Adipocyte (in vitro differentiated cells): ENCODE measurements around the gene LMAN1L.

ENCODE experiments used
- DNase-seq: peaks from one replicate; pipeline ENCODE4 v3.0.0-alpha.2; 2015; ENCODE audit warnings: low read depth
- H3K27me3 ChIP-seq: replicated peaks from 2 replicates; pipeline ENCODE4 v1.7.0; 2013; ENCODE audit warnings: mild to moderate bottlenecking, low read length, moderate library complexity; ENCODE audit not compliant: control insufficient read depth, insufficient read depth
- H3K36me3 ChIP-seq: 2 replicates; pipeline ENCODE4 v1.7.0; 2013; ENCODE audit warnings: low read length, mild to moderate bottlenecking, moderate library complexity; ENCODE audit not compliant: control insufficient read depth, insufficient read depth, severe bottlenecking
- H3K4me1 ChIP-seq: 2 replicates; pipeline ENCODE4 v1.7.0; 2013; ENCODE audit warnings: mild to moderate bottlenecking, low read length, moderate library complexity; ENCODE audit not compliant: control insufficient read depth, insufficient read depth
- H3K4me3 ChIP-seq: 2 replicates; pipeline ENCODE4 v1.7.0; 2013; ENCODE audit warnings: mild to moderate bottlenecking, low read length, moderate library complexity
- H3K9ac ChIP-seq: 2 replicates; pipeline ENCODE4 v1.7.0; 2013; ENCODE audit warnings: mild to moderate bottlenecking, low read length, moderate library complexity
- H3K9me3 ChIP-seq: 2 replicates; pipeline ENCODE4 v1.7.0; 2013; ENCODE audit warnings: mild to moderate bottlenecking, low read length, moderate library complexity; ENCODE audit not compliant: control insufficient read depth

LMAN1L gene

DNA sequence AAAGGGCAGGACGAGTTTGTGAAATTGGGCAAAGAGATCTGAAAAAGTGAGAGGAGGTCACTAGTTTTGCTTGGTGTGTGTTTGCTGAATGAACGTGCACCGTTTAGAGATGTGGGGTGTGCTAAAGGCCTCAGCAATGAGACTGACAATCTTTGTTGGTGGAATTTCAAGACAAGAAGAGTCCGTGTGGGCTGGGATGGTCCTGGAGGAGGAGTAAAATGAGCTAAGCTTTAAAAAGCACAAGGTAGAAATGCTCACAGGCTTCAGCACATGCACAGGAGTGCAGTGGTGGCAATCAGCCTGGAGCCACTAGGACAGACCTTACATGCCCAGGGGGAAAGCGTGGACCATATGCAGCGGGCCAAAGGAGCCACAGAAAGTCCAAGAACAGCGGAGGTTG, 12.3 kb downstream of the LMAN1L start:
- H3K27me3 ChIP-seq, result peaks cover 59% of the 10 kb centered on the region
- no peak for DNase-seq
- no peaks in the 10 kb centered on the region for H3K36me3 ChIP-seq
- no peaks in the 10 kb centered on the region for H3K4me1 ChIP-seq
- no peak overlapping the region for H3K9ac ChIP-seq
- no peaks in the 10 kb centered on the region for H3K9me3 ChIP-seq
- no peak overlapping the region for H3K4me3 ChIP-seq

DNA sequence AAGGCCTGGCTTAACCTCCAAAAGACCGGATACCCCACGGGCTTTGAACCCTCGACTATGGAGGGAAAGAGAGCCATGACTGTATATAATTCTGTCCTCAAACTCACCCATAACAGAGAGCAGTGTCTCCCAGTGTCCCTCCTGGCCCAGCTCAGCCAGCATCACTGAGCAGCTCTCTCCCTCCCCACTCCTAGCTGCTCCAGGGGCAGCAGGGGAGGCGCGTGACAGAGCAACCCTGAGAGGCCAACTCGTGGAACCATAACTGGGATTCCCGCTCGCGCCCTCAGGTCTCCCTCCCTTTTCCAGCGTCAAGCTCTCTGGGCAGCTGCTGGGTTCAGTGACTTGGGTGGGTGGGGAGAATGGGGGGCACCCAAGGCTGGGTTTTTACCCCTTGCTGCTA, 13.2 kb downstream of the LMAN1L start:
- H3K27me3 ChIP-seq, result peaks cover 55% of the 10 kb centered on the region
- no peak for DNase-seq
- no peak overlapping the region for H3K4me3 ChIP-seq

GRCh38 chr15:74826364-74826819, 13.8 kb downstream of the LMAN1L start, which contains the start of gene CPLX3:
CPLX3 (plus strand) TSS chr15:74826627; CDS start chr15:74826704, 77 bp downstream.
- H3K9me3 ChIP-seq, result no peaks in the 10 kb centered on the region
- H3K27me3 ChIP-seq, result peaks cover 54% of the 10 kb centered on the region
- no peaks in the 10 kb centered on the region for H3K36me3 ChIP-seq
- no peak within 1 kb of the TSS for H3K9ac ChIP-seq
- no peaks in the 10 kb centered on the region for H3K4me1 ChIP-seq
- H3K4me3 ChIP-seq, result no peak within 1 kb of the TSS
- DNase-seq, result peak; percentile 50

More for the DNA sequence above, 13.2 kb downstream of the LMAN1L start:
- Histone ChIP-seq H3K9ac (no peak overlapping the region), H3K36me3 (no peaks in the 10 kb centered on the region), H3K9me3 (no peaks in the 10 kb centered on the region), H3K4me1 (no peaks in the 10 kb centered on the region)

DNA sequence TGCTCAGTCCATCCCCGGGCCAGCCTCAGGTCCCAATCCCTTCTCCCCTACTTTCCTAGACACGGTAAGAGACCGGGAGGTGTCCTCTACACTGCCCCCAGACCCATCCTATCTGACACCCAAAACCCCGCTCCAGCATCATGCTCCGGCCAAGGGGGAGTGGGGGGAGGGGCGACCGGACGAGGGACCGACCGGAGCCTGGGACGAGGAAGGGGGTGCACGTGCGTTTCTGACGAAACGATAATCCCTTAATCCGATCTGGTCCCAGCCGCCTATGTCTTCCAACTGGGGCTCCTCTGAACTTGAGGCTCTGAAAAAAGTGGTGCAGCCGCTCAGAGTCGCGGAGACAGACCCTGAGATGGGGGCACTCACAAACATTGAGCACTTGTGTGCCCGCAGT, 14.3 kb downstream of the LMAN1L start:
- peaks cover 54% of the 10 kb centered on the region for H3K27me3 ChIP-seq

DNA sequence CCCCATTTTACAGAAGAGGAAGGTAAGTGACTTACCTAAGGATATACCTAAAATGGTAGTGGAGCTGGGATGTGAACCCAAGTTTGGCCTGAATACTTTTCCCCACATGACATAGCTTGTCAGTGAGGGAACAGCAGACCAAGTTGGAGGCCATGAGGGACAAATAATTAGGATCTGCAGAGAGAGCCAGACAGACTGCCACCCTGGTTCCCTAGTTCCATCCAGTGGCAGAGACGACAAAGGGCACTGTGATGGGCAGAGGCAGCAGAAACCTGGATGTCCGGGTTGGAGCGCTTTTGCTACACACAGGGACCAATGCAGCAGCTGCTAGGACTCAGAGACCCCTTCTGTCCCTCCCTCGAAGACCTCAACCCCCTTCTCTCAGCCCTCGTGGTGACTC, 15.0 kb downstream of the LMAN1L start:
- peaks cover 50% of the 10 kb centered on the region for H3K27me3 ChIP-seq
- no peak overlapping the region for H3K9ac ChIP-seq
- H3K36me3 ChIP-seq, result no peaks in the 10 kb centered on the region
- no peaks in the 10 kb centered on the region for H3K4me1 ChIP-seq
- DNase-seq, result no peak
- H3K9me3 ChIP-seq, result no peaks in the 10 kb centered on the region
- no peak overlapping the region for H3K4me3 ChIP-seq

More for the DNA sequence above, 14.3 kb downstream of the LMAN1L start:
- H3K4me1 ChIP-seq, result no peaks in the 10 kb centered on the region
- no peaks in the 10 kb centered on the region for H3K9me3 ChIP-seq
- no peak overlapping the region for H3K9ac ChIP-seq
- no peak overlapping the region for H3K4me3 ChIP-seq
- no peaks in the 10 kb centered on the region for H3K36me3 ChIP-seq
- DNase-seq, result no peak

DNA sequence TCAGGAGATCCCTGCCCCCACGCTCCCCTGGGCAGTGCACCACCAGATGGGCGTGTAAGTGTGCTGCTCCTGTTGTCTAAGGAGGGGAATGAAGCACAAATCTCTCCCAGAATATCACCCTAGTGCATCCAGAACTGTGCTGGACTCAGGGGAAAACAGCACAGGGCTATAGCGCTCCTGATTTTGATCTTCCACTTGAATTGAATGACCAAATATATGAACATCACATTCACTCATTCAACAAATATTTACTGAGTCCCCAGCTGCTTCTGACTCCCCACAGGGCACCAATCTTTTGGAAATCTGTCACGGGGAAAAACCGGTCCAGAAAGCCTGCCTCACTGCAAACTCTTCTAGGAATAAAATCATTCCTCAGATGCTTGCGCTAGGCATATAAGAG, 16.2 kb downstream of the LMAN1L start:
- Histone ChIP-seq H3K36me3 (no peaks in the 10 kb centered on the region), H3K9me3 (no peaks in the 10 kb centered on the region), H3K4me3 (no peak overlapping the region), H3K9ac (no peak overlapping the region), H3K27me3 (peaks cover 40% of the 10 kb centered on the region), H3K4me1 (no peaks in the 10 kb centered on the region)
- DNase-seq, result no peak

- Histone ChIP-seq H3K36me3 (no peaks in the 10 kb centered on the region), H3K27me3 (peaks cover 34% of the 10 kb centered on the region), H3K4me1 (no peaks in the 10 kb centered on the region), H3K9ac (no peak overlapping the region), H3K9me3 (no peaks in the 10 kb centered on the region), H3K4me3 (no peak overlapping the region)
- no peak for DNase-seq
These were observed 16.9 kb downstream of the LMAN1L start for GRCh38 chr15:74829486-74829885.

DNA sequence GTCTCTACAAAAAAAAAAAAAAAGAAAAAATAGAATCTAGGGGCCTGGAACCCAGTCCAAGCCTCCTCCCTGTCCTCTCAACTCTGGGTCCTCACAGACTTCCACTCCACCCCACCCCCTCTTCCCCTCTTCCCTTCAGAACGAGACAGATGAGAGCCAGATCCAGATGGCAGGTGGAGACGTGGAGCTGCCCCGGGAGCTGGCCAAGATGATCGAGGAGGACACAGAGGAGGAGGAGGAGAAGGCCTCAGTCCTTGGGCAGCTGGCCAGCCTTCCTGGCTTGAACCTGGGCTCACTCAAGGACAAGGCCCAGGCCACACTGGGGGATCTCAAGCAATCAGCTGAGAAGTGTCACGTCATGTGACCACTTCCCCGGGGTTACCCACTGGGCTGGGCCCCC, 17.4 kb downstream of the LMAN1L start:
- peaks cover 29% of the 10 kb centered on the region for H3K27me3 ChIP-seq

GRCh38 chr15:74830868-74831267, 18.2 kb downstream of the LMAN1L start:
- Histone ChIP-seq H3K9me3 (no peaks in the 10 kb centered on the region), H3K4me3 (no peak overlapping the region), H3K9ac (no peak overlapping the region), H3K27me3 (peaks cover 21% of the 10 kb centered on the region), H3K4me1 (no peaks in the 10 kb centered on the region), H3K36me3 (no peaks in the 10 kb centered on the region)
- no peak for DNase-seq

More for the DNA sequence above, 17.4 kb downstream of the LMAN1L start:
- no peaks in the 10 kb centered on the region for H3K9me3 ChIP-seq
- H3K9ac ChIP-seq, result no peak overlapping the region
- H3K4me1 ChIP-seq, result no peaks in the 10 kb centered on the region
- H3K36me3 ChIP-seq, result no peaks in the 10 kb centered on the region
- H3K4me3 ChIP-seq, result no peak overlapping the region
- DNase-seq, result no peak

DNA sequence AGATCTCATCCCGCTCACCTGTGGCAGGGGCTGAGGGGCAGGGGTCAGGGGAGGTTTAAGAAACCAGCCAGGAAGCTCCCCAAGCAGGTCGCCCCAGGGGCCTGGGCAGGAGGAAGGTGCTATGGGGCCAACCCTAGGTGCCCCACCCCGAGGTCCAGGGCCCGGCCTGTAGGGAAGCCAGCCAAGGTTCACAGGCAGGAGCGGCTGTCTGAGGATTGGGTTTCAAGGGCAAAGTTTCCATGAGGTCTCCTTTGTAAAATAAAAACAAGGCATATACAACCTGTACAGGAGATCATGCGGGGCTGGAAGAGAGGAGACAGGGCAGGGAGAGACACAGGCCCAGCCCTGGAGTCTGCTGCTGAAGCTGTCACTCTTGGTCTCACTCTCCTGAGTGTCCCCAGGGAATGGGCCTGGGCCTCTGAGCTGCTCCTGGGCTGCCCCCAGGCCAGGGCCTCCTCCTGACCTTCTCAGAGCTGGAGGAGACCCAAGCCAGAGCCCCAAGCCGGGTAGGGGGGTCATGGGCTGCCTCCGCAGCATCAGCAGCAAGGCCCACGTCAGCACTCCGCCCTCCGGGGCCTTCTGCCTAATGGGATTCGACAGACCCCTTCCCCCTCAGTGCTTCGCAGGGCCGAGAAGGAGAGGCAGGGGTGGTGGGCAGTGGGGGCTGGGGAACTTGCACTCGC, 19.3 kb downstream of the LMAN1L start:
- Histone ChIP-seq H3K27me3 (peaks cover 13% of the 10 kb centered on the region), H3K9ac (no peak overlapping the region), H3K36me3 (peaks cover 5% of the 10 kb centered on the region), H3K4me1 (no peaks in the 10 kb centered on the region), H3K9me3 (no peaks in the 10 kb centered on the region), H3K4me3 (no peak overlapping the region)
- no peak for DNase-seq

GRCh38 chr15:74832826-74833225, 20.2 kb downstream of the LMAN1L start:
- DNase-seq, result no peak
- peaks cover 4% of the 10 kb centered on the region for H3K27me3 ChIP-seq
- no peak overlapping the region for H3K4me3 ChIP-seq
- peaks cover 5% of the 10 kb centered on the region for H3K36me3 ChIP-seq
- no peaks in the 10 kb centered on the region for H3K4me1 ChIP-seq
- H3K9me3 ChIP-seq, result no peaks in the 10 kb centered on the region
- no peak overlapping the region for H3K9ac ChIP-seq
